ENCODE measurements around the gene TTC4. TPM values are rescaled to one million over a fixed set of nuclear protein-coding genes. Genes with fewer than 3 reads are reported as not detected.

TTC4 gene
- total RNA-seq, 1 experiment from 2014 or later: 25.2 TPM

- POLR2A ChIA-PET: no interaction called here
- DNase-seq (ENCODE audit: low read depth, low spot score) (no peak), ATAC-seq (no peak; the same call in 1 of the 2 replicates)
- Histone ChIP-seq H3K4me3 (ENCODE audit: low read depth in 2 of 2, low read length in 2 of 2) (no peak overlapping the region), H3K27ac (ENCODE audit: low read length) (no peak overlapping the region), H3K36me3 (ENCODE audit: control insufficient read depth, insufficient read depth, low read length) (no peaks in the 10 kb centered on the region), H3K9me3 (ENCODE audit: control insufficient read depth, insufficient read depth, low read depth, low read length) (no peaks in the 10 kb centered on the region), H3K27me3 (ENCODE audit: control insufficient read depth, insufficient read depth, low read length) (no peaks in the 10 kb centered on the region), H3K4me1 (ENCODE audit: control insufficient read depth, insufficient read depth, low read length) (no peaks in the 10 kb centered on the region)
- intact Hi-C loops (cut with micrococcal nuclease; ENCODE audit: unreplicated experiment) (no loop called here), in situ Hi-C loops (cut with HindIII; ENCODE audit: low pct_unique_long_range_greater_than_20kb, low sequenced_read_pairs) (no loop called here)
- CTCF ChIA-PET: no interaction called here
- no TSS peak for BruUV-seq (replicated peaks)
- TF ChIP-seq CTCF (IDR thresholded peaks at IDR 0.05): no peak
- no peak for TF ChIP-seq TCF7L2 (IDR thresholded peaks at IDR 0.05; ENCODE audit: low read depth, low read length)
- TF ChIP-seq POLR2AphosphoS5 (IDR thresholded peaks at IDR 0.05; ENCODE audit: low read depth, low read length): no peak
Observed at GRCh38 chr1:54681358-54681757, 34.3 kb upstream of the TTC4 start.

GRCh38 chr1:54683453-54683852 lies 32.2 kb upstream of the TTC4 start:
- H3K36me3 ChIP-seq (ENCODE audit: control insufficient read depth, insufficient read depth, low read length): no peaks in the 10 kb centered on the region
- H3K9me3 ChIP-seq (ENCODE audit: control insufficient read depth, insufficient read depth, low read depth, low read length): no peaks in the 10 kb centered on the region
- DNase-seq (ENCODE audit: low read depth, low spot score): no peak
- ChIA-PET POLR2A (no interaction called here), CTCF (no interaction called here)
- intact Hi-C loops (cut with micrococcal nuclease; ENCODE audit: unreplicated experiment): no loop called here
- no peak overlapping the region for H3K4me3 ChIP-seq (ENCODE audit: low read depth in 2 of 2, low read length in 2 of 2)
- H3K27ac ChIP-seq (ENCODE audit: low read length): no peak overlapping the region
- in situ Hi-C loops (cut with HindIII; ENCODE audit: low pct_unique_long_range_greater_than_20kb, low sequenced_read_pairs): no loop called here
- BruUV-seq (replicated peaks): no TSS peak
- H3K4me1 ChIP-seq (ENCODE audit: control insufficient read depth, insufficient read depth, low read length): no peaks in the 10 kb centered on the region
- no peak for TF ChIP-seq REST (IDR thresholded peaks at IDR 0.05; ENCODE audit: insufficient read depth in 1 of 2, low read depth in 2 of 2, low read length in 1 of 2)
- no peak for TF ChIP-seq CTCF (IDR thresholded peaks at IDR 0.05)
- no peaks in the 10 kb centered on the region for H3K27me3 ChIP-seq (ENCODE audit: control insufficient read depth, insufficient read depth, low read length)
- no peak for ATAC-seq

- DNase-seq (ENCODE audit: low read depth, low spot score): no peak
- H3K9me3 ChIP-seq (ENCODE audit: control insufficient read depth, insufficient read depth, low read depth, low read length): no peaks in the 10 kb centered on the region
- ChIA-PET POLR2A (no interaction called here), CTCF (no interaction called here)
- H3K4me1 ChIP-seq (ENCODE audit: control insufficient read depth, insufficient read depth, low read length): no peaks in the 10 kb centered on the region
- no peak overlapping the region for H3K27ac ChIP-seq (ENCODE audit: low read length)
- H3K36me3 ChIP-seq (ENCODE audit: control insufficient read depth, insufficient read depth, low read length): no peaks in the 10 kb centered on the region
- TF ChIP-seq SIN3A (IDR thresholded peaks at IDR 0.05; ENCODE audit: borderline replicate concordance, insufficient read depth, low read depth, low read length) (no peak), TCF7L2 (IDR thresholded peaks at IDR 0.05; ENCODE audit: low read depth, low read length) (no peak), CTCF (IDR thresholded peaks at IDR 0.05) (no peak), REST (IDR thresholded peaks at IDR 0.05; ENCODE audit: insufficient read depth in 1 of 2, low read depth in 2 of 2, low read length in 1 of 2) (no peak), POLR2AphosphoS5 (IDR thresholded peaks at IDR 0.05; ENCODE audit: low read depth, low read length) (no peak)
- in situ Hi-C loops (cut with HindIII; ENCODE audit: low pct_unique_long_range_greater_than_20kb, low sequenced_read_pairs) (no loop called here), intact Hi-C loops (cut with micrococcal nuclease; ENCODE audit: unreplicated experiment) (no loop called here)
- H3K4me3 ChIP-seq (ENCODE audit: low read depth in 2 of 2, low read length in 2 of 2): no peak overlapping the region
- ATAC-seq: no peak
- no TSS peak for BruUV-seq (replicated peaks)
- H3K27me3 ChIP-seq (ENCODE audit: control insufficient read depth, insufficient read depth, low read length): no peaks in the 10 kb centered on the region
Observed at GRCh38 chr1:54685335-54685905, 30.2 kb upstream of the TTC4 start.

All from Panc1 (cell line).